PC-3 (cell line): ENCODE data around the gene CST5.

Experiments
- CTCF ChIP-seq: fragments of 300-600 bp; sonication (generic); conservative IDR thresholded peaks from 2 replicates; pipeline ENCODE4 v1.5.1; 2017; ENCODE audit warnings: antibody characterized with exemption, low read depth, mild to moderate bottlenecking, low read length
- EZH2 ChIP-seq: fragments of 300-600 bp; sonication (generic); IDR thresholded peaks from one replicate; pipeline ENCODE4 v1.6.1; 2017; ENCODE audit warnings: antibody characterized with exemption, mild to moderate bottlenecking, low read length; ENCODE audit not compliant: unreplicated experiment
- EZH2phosphoT487 ChIP-seq: fragments of 300-600 bp; sonication (generic); IDR thresholded peaks from 2 replicates; pipeline ENCODE4 v1.6.1; 2018; ENCODE audit warnings: mild to moderate bottlenecking, antibody characterized with exemption, low read length, borderline replicate concordance

GRCh38 chr20:23867152-23867776 is 12.3 kb downstream of the CST5 start:
- TF ChIP-seq CTCF (no peak), EZH2 (no peak), EZH2phosphoT487 (no peak)
